Measurements from ENCODE around the gene CCDC68.
A peak's percentile ranks its signal among the peaks of the same experiment; 100 is the strongest.

CCDC68 gene

DNA sequence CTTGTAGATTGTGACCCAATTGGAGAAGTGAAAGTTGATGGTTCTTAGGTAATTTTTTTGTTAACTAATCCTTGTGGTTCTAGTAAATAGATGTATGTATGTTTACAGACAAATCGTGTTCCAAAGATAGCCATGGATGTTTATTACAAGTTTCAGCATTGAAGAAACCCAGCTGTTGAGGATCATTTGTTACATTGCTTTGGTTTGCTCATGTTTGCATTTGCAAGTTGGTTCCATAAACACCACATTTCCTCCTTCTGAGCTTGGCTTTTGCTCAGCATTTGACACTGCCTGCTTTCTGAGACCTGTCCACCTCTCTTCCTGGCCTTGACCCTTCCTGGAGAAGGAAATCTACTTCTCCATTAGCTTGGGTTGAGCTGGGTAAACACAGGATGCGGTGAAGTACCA lies 1.8 kb upstream of the CCDC68 start:
- DNase-seq, result no peak

GRCh38 chr18:54960197-54960596 lies 936 bp upstream of the CCDC68 start:
- DNase-seq, result no peak

GRCh38 chr18:54957996-54958395 lies 1.3 kb downstream of the CCDC68 start:
- no peak for DNase-seq

- no peak for DNase-seq
Observed at GRCh38 chr18:54957296-54957832, 1.9 kb downstream of the CCDC68 start.

- no peak for DNase-seq
Observed at GRCh38 chr18:54956506-54956905, 2.8 kb downstream of the CCDC68 start.

DNA sequence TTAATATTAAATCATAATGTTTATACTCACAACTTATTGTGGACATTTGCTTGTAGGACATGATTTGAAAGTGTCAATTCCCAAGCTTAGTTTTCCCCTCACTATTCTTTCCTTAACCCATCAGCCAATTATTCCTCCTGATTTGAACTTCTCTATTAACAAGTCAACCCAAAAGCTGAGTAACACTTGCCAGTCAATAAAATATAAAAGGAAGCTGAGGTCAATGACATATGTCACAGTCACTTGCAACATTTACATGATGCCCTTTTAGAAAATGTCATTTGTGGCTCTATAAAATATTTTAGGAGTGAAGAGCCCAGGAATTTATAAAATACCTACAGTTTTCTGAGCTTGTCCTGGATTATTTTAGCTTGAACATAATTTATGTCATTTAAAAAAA lies 7.2 kb downstream of the CCDC68 start:
- no peak for DNase-seq

- no peak for DNase-seq
Observed at GRCh38 chr18:54950221-54950620, 9.0 kb downstream of the CCDC68 start.

DNA sequence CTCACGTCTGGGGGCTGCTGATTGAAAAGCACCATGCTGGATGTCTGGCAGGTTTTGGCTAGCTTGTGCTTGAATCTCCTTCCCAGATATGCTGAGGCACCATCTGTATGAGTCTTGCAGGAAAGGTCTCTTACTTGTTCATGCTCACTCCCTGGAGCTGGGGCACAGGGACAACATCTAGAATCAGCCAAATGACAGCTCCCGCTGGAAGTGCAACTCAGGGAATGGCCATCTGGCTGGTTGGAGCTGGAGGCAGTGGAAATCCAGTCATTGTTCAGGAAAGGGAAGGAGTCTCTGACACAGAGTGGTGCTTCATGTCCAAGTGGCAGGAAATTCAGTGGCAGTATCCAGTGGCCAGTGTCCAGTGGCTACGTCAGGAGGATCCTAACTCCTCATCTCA lies 9.7 kb downstream of the CCDC68 start:
- no peak for DNase-seq

DNA sequence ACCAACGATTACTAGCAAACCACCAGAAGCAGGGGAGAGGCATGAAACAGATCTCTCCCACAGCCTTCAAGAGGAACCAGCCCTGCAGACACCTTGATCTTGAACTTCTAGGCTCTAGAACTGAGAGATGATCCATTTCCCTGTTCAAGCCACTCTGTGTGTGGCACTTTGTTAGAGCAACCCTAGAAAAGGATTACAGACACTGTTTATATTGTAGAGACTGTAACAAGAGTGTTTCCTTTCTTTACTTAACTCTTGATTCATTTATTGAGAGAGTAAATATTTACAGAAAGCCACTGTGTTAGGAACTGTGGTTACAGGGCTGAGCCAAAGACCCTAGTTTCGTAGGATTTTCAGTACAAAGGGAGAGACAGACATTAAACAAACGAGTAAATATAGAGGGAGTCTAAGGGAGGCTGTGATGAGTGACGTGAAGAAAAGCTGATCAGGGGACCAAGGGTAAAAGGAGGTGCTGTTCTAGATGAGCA lies 10.9 kb downstream of the CCDC68 start:
- no peak for DNase-seq

DNA sequence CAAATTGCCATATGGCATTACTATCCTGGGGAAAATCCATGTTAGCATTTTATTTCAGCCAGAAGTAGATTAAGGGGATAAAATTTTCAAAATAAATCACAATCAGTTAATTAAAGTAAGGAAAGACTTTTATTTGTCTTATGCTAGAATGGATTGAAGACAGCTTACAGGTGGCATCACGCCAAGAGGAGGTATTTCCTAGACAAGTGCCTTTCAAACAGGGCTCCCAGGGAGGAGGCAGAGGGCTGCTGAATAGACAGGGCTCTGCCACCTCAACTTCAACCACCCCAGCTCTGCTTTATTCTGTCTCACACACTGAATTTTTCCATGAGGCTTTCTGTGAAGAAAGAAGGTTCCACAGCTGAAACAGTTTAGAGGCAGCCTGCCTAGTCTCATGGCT lies 12.2 kb downstream of the CCDC68 start:
- DNase-seq, result no peak

DNA sequence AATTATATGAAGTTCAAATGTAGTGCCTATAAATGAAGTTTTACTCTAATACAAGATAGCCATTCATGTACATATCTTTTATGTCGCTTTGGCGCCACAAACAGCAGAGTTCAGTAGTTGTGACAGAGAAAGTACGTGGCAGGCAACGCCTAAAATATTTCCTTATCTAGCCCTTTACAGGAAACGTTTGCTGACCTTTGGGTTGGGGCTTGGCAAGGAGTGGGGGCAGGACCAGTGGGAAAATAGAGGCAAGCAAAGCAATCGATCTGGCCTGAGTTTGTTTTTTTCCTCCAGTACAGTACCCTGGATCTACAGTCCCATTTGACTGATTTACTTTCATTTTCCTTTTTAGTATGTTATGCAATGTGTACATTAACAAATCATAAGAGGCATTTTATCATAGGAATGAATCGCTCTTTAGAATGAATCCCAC lies 13.1 kb downstream of the CCDC68 start:
- DNase-seq, result peak; percentile 27

DNA sequence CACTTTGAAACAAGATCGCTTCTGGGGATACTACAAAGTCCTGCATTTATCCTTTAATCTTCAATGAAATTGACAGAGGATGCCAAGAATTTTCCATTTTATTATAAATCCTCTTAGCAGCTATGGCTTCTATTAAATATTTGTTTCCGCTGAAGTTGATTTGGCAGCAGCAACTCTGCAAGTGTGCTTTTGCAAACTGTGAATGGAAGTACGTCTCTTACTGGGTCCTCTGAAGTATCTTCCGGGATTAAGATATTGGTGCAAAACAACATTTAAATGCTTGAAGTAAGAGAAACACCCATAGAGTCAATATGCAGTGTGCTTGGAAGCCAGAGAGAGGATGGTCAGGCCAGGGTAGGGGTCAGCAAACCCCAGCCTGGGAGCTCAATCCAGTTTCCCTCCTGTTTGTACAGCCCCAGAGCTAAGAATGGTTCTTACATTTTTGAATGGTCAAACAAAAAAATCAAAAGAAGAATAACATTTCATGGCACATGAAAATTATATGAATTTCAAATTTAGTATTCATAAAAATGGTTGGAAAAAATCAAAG lies 13.6 kb downstream of the CCDC68 start:
- no peak for DNase-seq

GRCh38 chr18:54942569-54942968 lies 16.7 kb downstream of the CCDC68 start:
- DNase-seq, result peak; percentile 27

GRCh38 chr18:54942144-54942543 lies 17.1 kb downstream of the CCDC68 start:
- no peak for DNase-seq

DNA sequence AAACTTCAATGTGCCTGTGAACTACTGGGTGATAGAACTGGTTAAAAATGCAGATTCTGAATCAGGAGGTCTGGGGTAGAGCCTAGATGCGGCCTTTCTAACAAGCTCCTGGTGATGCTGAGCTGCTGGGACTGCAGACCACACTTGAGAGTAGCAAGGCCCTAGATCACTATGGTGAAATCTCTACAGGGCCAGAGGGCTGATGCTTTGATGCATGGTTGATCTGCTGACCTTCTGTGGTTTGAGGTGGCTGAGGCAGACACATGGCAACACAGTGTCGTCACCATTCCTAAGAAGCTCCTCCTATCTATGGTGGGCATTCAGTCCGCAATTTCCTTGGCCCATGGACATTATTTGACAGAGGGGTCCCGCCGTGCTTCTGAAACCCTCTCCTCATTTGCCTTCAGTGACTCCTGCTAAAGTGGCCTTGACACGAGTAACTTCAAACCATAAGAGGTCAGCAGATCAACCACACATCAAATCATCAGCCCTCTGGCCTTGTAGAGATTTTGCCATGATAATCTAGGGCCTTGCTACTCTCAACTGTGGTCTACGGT lies 19.8 kb downstream of the CCDC68 start:
- DNase-seq, result no peak

DNA sequence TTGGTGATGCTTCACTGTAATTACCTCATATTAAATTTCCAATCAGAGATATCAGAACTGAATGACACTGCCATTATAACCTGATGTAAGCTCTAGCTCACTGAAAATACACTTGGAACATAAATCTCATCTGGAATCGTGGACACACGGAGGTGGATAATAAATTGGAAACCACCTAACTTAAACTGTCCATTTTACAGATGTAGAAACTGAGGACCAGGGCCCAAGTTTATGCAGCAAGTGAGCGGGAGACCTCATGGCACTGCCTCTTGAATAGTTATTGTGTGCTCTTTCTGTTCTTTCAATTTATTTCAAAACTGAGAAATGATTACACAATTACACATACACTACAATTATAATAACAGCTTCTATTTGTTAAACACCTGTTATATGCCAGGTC lies 20.8 kb downstream of the CCDC68 start:
- no peak for DNase-seq

- no peak for DNase-seq
Observed at GRCh38 chr18:54932472-54932871, 26.8 kb downstream of the CCDC68 start.

- DNase-seq, result no peak
Observed at GRCh38 chr18:54931152-54931551, 28.1 kb downstream of the CCDC68 start.

- no peak for DNase-seq
Observed at GRCh38 chr18:54928236-54928635, 31.0 kb downstream of the CCDC68 start.

DNA sequence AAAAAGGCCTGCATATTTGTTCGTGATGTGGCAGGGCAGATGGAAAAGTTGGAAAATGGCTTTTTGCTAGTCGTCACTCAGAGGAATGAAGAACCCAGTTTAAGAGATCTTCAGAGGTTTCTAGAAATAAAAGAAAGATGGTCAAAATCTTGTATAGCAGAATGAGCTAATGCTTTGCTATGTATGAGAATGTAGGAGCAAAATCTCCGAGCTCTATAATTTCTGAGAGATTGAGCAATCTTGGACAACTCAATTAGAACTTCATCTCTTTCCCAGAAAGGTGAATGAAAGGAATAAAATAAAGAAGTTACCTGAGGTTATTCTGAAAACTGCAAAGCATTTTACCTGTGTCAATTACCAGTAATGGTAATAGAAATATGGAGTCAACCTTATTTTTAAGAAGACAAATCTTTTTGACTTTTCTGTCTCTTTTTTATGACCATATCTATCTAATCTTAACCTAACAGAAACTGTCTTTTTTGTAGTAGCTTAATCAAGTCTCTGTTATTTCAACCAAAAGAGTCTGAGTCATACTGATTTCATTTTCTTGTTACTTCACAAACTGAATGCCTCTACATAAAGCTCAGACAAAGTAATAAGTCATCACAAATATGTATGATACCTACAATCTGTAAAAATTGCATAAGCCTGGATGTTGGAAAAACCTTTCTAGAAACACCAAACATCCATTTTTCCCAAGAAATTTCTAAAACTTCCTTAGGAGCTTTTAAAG lies 32.5 kb downstream of the CCDC68 start:
- DNase-seq, result peak; percentile 37

GRCh38 chr18:54924948-54925347 lies 34.3 kb downstream of the CCDC68 start:
- DNase-seq, result peak; percentile 15

DNA sequence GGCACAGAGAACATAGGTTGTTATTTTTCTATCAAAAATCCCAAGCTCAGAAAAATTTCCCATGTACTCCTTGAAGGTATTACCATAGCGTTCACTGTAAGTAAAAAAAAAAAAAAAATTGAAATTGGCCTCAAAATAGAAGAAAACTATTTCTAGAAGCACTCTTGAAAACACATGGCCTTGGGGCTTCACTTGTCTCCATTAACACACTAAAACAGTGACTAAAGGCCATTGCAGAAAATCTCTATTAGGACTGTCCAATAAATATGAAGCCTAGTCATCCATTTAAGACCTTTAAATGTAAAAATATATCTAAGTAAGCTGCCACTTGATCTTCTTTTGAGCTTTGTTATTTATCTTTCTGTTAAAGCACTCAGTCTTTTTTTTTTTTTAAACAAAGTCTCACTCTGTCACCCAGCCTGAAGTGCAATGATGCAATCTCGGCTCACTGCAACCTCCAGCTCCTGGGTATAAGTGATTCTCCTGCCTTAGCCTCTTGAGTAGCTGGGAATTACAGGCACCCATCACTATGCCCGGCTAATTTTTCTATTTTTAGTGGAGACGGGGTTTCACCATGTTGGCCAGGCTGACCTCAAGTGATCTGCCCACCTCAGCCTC lies 35.8 kb downstream of the CCDC68 start:
- no peak for DNase-seq

- no peak for DNase-seq
Observed at GRCh38 chr18:54919412-54919811, 39.8 kb downstream of the CCDC68 start.
